HUES48 (cell line): Measurements from ENCODE around the gene APP.

ENCODE experiments used
- H3K27ac ChIP-seq: one replicate; pipeline ENCODE4 v1.7.0; 2013; ENCODE audit warnings: low read depth, low read length, inconsistent platforms
- H3K27me3 ChIP-seq: 2 replicates; pipeline ENCODE4 v1.6.1; 2013; ENCODE audit warnings: mild to moderate bottlenecking, low read length; ENCODE audit not compliant: control insufficient read depth, insufficient read depth
- H3K36me3 ChIP-seq: 2 replicates; pipeline ENCODE4 v1.6.1; 2013; ENCODE audit warnings: low read length; ENCODE audit not compliant: control insufficient read depth, insufficient read depth
- H3K4me1 ChIP-seq: 2 replicates; pipeline ENCODE4 v1.6.1; 2013; ENCODE audit warnings: mild to moderate bottlenecking, low read length; ENCODE audit not compliant: control insufficient read depth, insufficient read depth
- H3K4me3 ChIP-seq: 2 replicates; pipeline ENCODE4 v1.5.1; 2013; ENCODE audit warnings: mild to moderate bottlenecking, low read depth, low read length
- H3K9ac ChIP-seq: 2 replicates; pipeline ENCODE4 v1.6.1; 2013; ENCODE audit warnings: mild to moderate bottlenecking, low read depth, low read length, moderate library complexity
- H3K9me3 ChIP-seq: 2 replicates; pipeline ENCODE4 v1.6.1; 2013; ENCODE audit warnings: low read length; ENCODE audit not compliant: control insufficient read depth, insufficient read depth

Gene APP

GRCh38 chr21:25848309-25848708, 322.3 kb downstream of the APP start:
- Histone ChIP-seq H3K9me3 (peaks cover 16% of the 10 kb centered on the region), H3K27ac (no peak overlapping the region), H3K4me3 (no peak overlapping the region), H3K27me3 (no peaks in the 10 kb centered on the region), H3K9ac (no peak overlapping the region), H3K4me1 (no peaks in the 10 kb centered on the region), H3K36me3 (no peaks in the 10 kb centered on the region)

- Histone ChIP-seq H3K9me3 (peaks cover 16% of the 10 kb centered on the region), H3K27ac (no peak overlapping the region), H3K27me3 (no peaks in the 10 kb centered on the region), H3K9ac (no peak overlapping the region), H3K4me3 (no peak overlapping the region), H3K4me1 (no peaks in the 10 kb centered on the region), H3K36me3 (no peaks in the 10 kb centered on the region)
These were observed 324.8 kb downstream of the APP start for GRCh38 chr21:25845729-25846256.

- H3K9me3 ChIP-seq = peaks cover 8% of the 10 kb centered on the region; the same call in 1 of the 2 replicates
- H3K27me3 ChIP-seq = no peaks in the 10 kb centered on the region
- H3K36me3 ChIP-seq = no peaks in the 10 kb centered on the region
- no peaks in the 10 kb centered on the region for H3K4me1 ChIP-seq
- no peak overlapping the region for H3K4me3 ChIP-seq
- H3K9ac ChIP-seq = no peak overlapping the region
- H3K27ac ChIP-seq = no peak overlapping the region
These were observed 327.6 kb downstream of the APP start for GRCh38 chr21:25842925-25843324.

- Histone ChIP-seq H3K36me3 (no peaks in the 10 kb centered on the region), H3K4me3 (no peak overlapping the region), H3K27ac (no peak overlapping the region), H3K9ac (no peak overlapping the region), H3K9me3 (no peaks in the 10 kb centered on the region; the same call in 1 of the 2 replicates), H3K4me1 (no peaks in the 10 kb centered on the region), H3K27me3 (no peaks in the 10 kb centered on the region)
These were observed 331.8 kb downstream of the APP start for GRCh38 chr21:25838809-25839208.

GRCh38 chr21:25837533-25838265, 332.9 kb downstream of the APP start:
- Histone ChIP-seq H3K4me3 (no peak overlapping the region), H3K36me3 (no peaks in the 10 kb centered on the region), H3K27ac (no peak overlapping the region), H3K27me3 (no peaks in the 10 kb centered on the region), H3K9ac (no peak overlapping the region), H3K4me1 (no peaks in the 10 kb centered on the region), H3K9me3 (no peaks in the 10 kb centered on the region; the same call in 1 of the 2 replicates)

GRCh38 chr21:25836396-25836795, 334.2 kb downstream of the APP start:
- Histone ChIP-seq H3K27ac (no peak overlapping the region), H3K9ac (no peak overlapping the region), H3K4me3 (no peak overlapping the region), H3K36me3 (no peaks in the 10 kb centered on the region), H3K27me3 (no peaks in the 10 kb centered on the region), H3K4me1 (no peaks in the 10 kb centered on the region), H3K9me3 (no peaks in the 10 kb centered on the region; the same call in 1 of the 2 replicates)

- no peaks in the 10 kb centered on the region for H3K27me3 ChIP-seq
- H3K27ac ChIP-seq = no peak overlapping the region
These were observed 336.2 kb downstream of the APP start for GRCh38 chr21:25834381-25834780.

GRCh38 chr21:25831300-25831960, 339.1 kb downstream of the APP start:
- no peaks in the 10 kb centered on the region for H3K36me3 ChIP-seq
- H3K4me3 ChIP-seq = no peak overlapping the region

More at GRCh38 chr21:25834381-25834780, 336.2 kb downstream of the APP start:
- H3K4me3 ChIP-seq = no peak overlapping the region
- H3K9me3 ChIP-seq = no peaks in the 10 kb centered on the region; the same call in 1 of the 2 replicates
- H3K36me3 ChIP-seq = no peaks in the 10 kb centered on the region
- H3K9ac ChIP-seq = no peak overlapping the region
- H3K4me1 ChIP-seq = no peaks in the 10 kb centered on the region

More at GRCh38 chr21:25831300-25831960, 339.1 kb downstream of the APP start:
- Histone ChIP-seq H3K27ac (no peak overlapping the region), H3K27me3 (no peaks in the 10 kb centered on the region), H3K9ac (no peak overlapping the region), H3K4me1 (no peaks in the 10 kb centered on the region), H3K9me3 (no peaks in the 10 kb centered on the region; the same call in 1 of the 2 replicates)
